ENCODE data around the gene PDE3A. TPM values are rescaled to one million over a fixed set of nuclear protein-coding genes. Genes with fewer than 3 reads are reported as not detected.
A peak's percentile ranks its signal among the peaks of the same experiment; 100 is the strongest.

Gene PDE3A
- total and polyA plus RNA-seq, 2 of the 4 experiments (the other 2 are of a cell fraction) = 0.09 to 0.18 TPM

DNA sequence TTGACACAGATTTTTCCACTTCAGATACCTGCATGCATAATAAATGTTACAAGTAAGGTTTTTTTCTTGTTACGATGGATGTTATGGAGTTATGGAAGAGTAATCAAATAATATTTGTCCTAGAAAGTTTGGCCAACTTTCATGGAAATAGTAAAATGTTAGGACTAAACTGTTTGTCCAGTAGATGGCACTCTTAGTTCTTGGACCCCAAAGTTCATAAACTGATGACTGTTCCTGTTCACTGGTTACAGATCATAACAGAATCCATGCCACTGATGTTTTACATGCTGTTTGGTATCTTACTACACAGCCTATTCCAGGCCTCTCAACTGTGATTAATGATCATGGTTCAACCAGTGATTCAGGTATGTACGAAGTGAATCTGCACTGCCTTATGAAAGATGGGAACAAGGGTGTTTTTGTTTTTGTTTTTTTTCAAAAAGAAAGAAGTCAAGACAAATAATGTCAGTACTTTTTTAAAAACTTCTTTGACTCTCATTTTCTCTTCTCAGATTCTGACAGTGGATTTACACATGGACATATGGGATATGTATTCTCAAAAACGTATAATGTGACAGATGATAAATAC, 278.0 kb downstream of the PDE3A start:
- Histone ChIP-seq H2AK5ac (ENCODE audit: low read depth, low read length) (no peak overlapping the region), H3K36me3 (ENCODE audit: control insufficient read depth, insufficient read depth, low read length) (peaks cover 2% of the 10 kb centered on the region; the same call in 1 of the 2 replicates), H2AK9ac (replicated peaks; ENCODE audit: low read depth, low read length, poor library complexity) (no peak overlapping the region), H2BK120ac (ENCODE audit: low read depth, low read length) (no peak overlapping the region), H3K14ac (replicated peaks; ENCODE audit: low read depth, low read length) (no peak overlapping the region), H3K27me3 (ENCODE audit: control insufficient read depth, insufficient read depth, low read length) (no peaks in the 10 kb centered on the region), H4K20me1 (ENCODE audit: insufficient read depth, low read length) (no peaks in the 10 kb centered on the region), H2BK20ac (ENCODE audit: low read depth, low read length) (no peak overlapping the region), H3K79me1 (ENCODE audit: low read depth in 1 of 2, low read length in 2 of 2) (no peaks in the 10 kb centered on the region), H2BK15ac (ENCODE audit: low read depth, low read length) (no peak overlapping the region), H3K23ac (ENCODE audit: low read depth, low read length) (no peak overlapping the region), H3K9me3 (ENCODE audit: control insufficient read depth, insufficient read depth, low read length) (no peaks in the 10 kb centered on the region), H2AFZ (replicated peaks; ENCODE audit: low read length, poor library complexity) (no peak overlapping the region), H3K27ac (ENCODE audit: insufficient read depth, low read length) (no peak overlapping the region), H3K56ac (ENCODE audit: extremely low read depth, insufficient read depth, low read length) (no peak overlapping the region), H3K18ac (ENCODE audit: low read depth, low read length) (no peak overlapping the region), H2BK5ac (ENCODE audit: low read depth, low read length, poor library complexity, severe bottlenecking) (no peak overlapping the region), H4K5ac (ENCODE audit: low read depth, low read length) (no peak overlapping the region), H3K4me1 (ENCODE audit: control insufficient read depth, insufficient read depth, low read length) (no peaks in the 10 kb centered on the region), H4K91ac (ENCODE audit: insufficient read depth, low read depth, low read length) (no peak overlapping the region), H3K9me1 (ENCODE audit: insufficient read depth, low read length) (no peaks in the 10 kb centered on the region), H3K4ac (ENCODE audit: low read depth, low read length) (no peak overlapping the region), H3K9ac (ENCODE audit: low read depth, low read length) (no peak overlapping the region), H3K4me2 (ENCODE audit: low read depth, low read length) (no peak overlapping the region), H3K4me3 (ENCODE audit: insufficient read depth, low read depth, low read length) (no peak overlapping the region), H4K8ac (ENCODE audit: low read depth in 2 of 2, low read length in 2 of 2) (no peak overlapping the region)
- no CpG with 5 or more reads among the region's 3 CpGs for WGBS, 2 experiments (ENCODE audit: extremely low coverage in 2 of 2, insufficient read length in 1 of 2)
- CTCF ChIA-PET = no interaction called here
- peak; percentile 85 for ATAC-seq (ENCODE audit: low read depth)
- BruUV-seq (replicated peaks) = no TSS peak
- in situ Hi-C loops (cut with MboI; ENCODE audit: low sequenced_read_pairs) = loop anchor here (10.0 to 25.0 kb wide), 2 partner anchors 528 to 791 kb away; partner anchors contain the start of gene PYROXD1
- POLR2A ChIA-PET (ENCODE audit: unreplicated experiment) = no interaction called here
- peak; percentile 60 for DNase-seq
- dilution Hi-C loops (cut with HindIII; ENCODE audit: low sequenced_read_pairs, unreplicated experiment) = no loop called here
- no peak for TF ChIP-seq BHLHE40 (IDR thresholded peaks at IDR 0.05; ENCODE audit: low read depth, low read length)
- TF ChIP-seq MAZ (IDR thresholded peaks at IDR 0.05; ENCODE audit: borderline replicate concordance, low read depth, low read length) = no peak
- no peak for TF ChIP-seq FOS (IDR thresholded peaks at IDR 0.05; ENCODE audit: low read depth, low read length)
- no peak for TF ChIP-seq NFE2L2 (IDR thresholded peaks at IDR 0.05; ENCODE audit: low read depth, low read length)
- no peak for TF ChIP-seq RCOR1 (IDR thresholded peaks at IDR 0.05; ENCODE audit: insufficient replicate concordance, low read length)
- no peak for TF ChIP-seq RFX5 (IDR thresholded peaks at IDR 0.05; ENCODE audit: low read depth, low read length)
- TF ChIP-seq CTCF (conservative IDR thresholded peaks at IDR 0.05; ENCODE audit: low read depth, low read length) = peak; percentile 65
- TF ChIP-seq CEBPB (IDR thresholded peaks at IDR 0.05; ENCODE audit: low read depth, low read length) = no peak
- TF ChIP-seq, protein P1, sequence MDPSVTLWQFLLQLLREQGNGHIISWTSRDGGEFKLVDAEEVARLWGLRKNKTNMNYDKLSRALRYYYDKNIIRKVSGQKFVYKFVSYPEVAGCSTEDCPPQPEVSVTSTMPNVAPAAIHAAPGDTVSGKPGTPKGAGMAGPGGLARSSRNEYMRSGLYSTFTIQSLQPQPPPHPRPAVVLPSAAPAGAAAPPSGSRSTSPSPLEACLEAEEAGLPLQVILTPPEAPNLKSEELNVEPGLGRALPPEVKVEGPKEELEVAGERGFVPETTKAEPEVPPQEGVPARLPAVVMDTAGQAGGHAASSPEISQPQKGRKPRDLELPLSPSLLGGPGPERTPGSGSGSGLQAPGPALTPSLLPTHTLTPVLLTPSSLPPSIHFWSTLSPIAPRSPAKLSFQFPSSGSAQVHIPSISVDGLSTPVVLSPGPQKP (IDR thresholded peaks at IDR 0.05; ENCODE audit: borderline replicate concordance, low read depth, low read length) = no peak
- no peak for TF ChIP-seq USF2 (IDR thresholded peaks at IDR 0.05; ENCODE audit: low read depth, low read length)
- TF ChIP-seq SMC3 (IDR thresholded peaks at IDR 0.05; ENCODE audit: low read depth, low read length) = peak; percentile 39; the same call in 1 of the 2 replicates
- peak; percentile 64 for TF ChIP-seq RAD21 (IDR thresholded peaks at IDR 0.05; ENCODE audit: low read length)
- TF ChIP-seq MXI1 (IDR thresholded peaks at IDR 0.05; ENCODE audit: borderline replicate concordance, low read depth, low read length) = no peak
- TF ChIP-seq MAFK (IDR thresholded peaks at IDR 0.05; ENCODE audit: low read depth, low read length) = no peak
- no peak for TF ChIP-seq POLR2A (IDR thresholded peaks at IDR 0.05; ENCODE audit: low read depth, low read length)
- TF ChIP-seq CHD1 (IDR thresholded peaks at IDR 0.05; ENCODE audit: low read depth, low read length) = no peak
- intact Hi-C loops (cut with micrococcal nuclease) = loop anchor here (1.0 to 10.0 kb wide), 2 partner anchors 524 to 808 kb away; no protein-coding TSS in a partner anchor

Measured in IMR-90 (cell line).